HepG2 (cell line): ENCODE data around the gene ZBTB7B.

Experiments
- EP300 ChIP-seq, 3 experiments: sonication (generic) in 1 of 3; formaldehyde crosslinking in 1 of 3; IDR thresholded peaks; 2 replicates each; pipeline versions ENCODE4 v1.5.1 to v1.6.1; 2011 to 2020; ENCODE audit warnings: low read depth in 2 of 3, low read length in 2 of 3, borderline replicate concordance in 1 of 3, improper control_type of control experiment in 1 of 3, mild to moderate bottlenecking in 1 of 3, missing genetic modification reagents in 1 of 3, moderate library complexity in 1 of 3
- GABPA ChIP-seq, 2 experiments: IDR thresholded peaks; 2 replicates each; pipeline ENCODE4 v1.6.1; 2011 to 2016; ENCODE audit warnings: low read depth in 2 of 2, low read length in 1 of 2, missing biosample characterization in 1 of 2, missing genetic modification characterization in 1 of 2
- MXD4 ChIP-seq: IDR thresholded peaks from 2 replicates; pipeline ENCODE4 v1.6.1; 2016; ENCODE audit warnings: mild to moderate bottlenecking, missing biosample characterization, missing genetic modification reagents
- PHF21A ChIP-seq: sonication (generic); formaldehyde crosslinking; IDR thresholded peaks from 2 replicates; pipeline ENCODE4 v1.5.0; 2020; ENCODE audit warnings: mild to moderate bottlenecking, missing genetic modification reagents
- POLR2A ChIP-seq, 2 experiments: IDR thresholded peaks; 2 replicates each; pipeline ENCODE4 v1.6.1; 2011; ENCODE audit warnings: low read depth in 2 of 2, low read length in 2 of 2, mild to moderate bottlenecking in 1 of 2, moderate library complexity in 1 of 2; ENCODE audit not compliant: insufficient read depth in 1 of 2
- RAD21 ChIP-seq: fragments of 450-650 bp; formaldehyde crosslinking; IDR thresholded peaks from 2 replicates; pipeline ENCODE4 v1.5.0; 2020; ENCODE audit warnings: mild to moderate bottlenecking
- RFX1 ChIP-seq: fragments of 450-650 bp; IDR thresholded peaks from 2 replicates; pipeline ENCODE4 v1.6.1; 2017
- TBL1XR1 ChIP-seq: fragments of 150-350 bp; IDR thresholded peaks from 2 replicates; pipeline ENCODE4 v1.6.1; 2014; ENCODE audit warnings: borderline replicate concordance, low read length; ENCODE audit not compliant: partially characterized antibody
- ZBTB34 ChIP-seq: sonication (generic); formaldehyde crosslinking; IDR thresholded peaks from 2 replicates; pipeline ENCODE4 v1.8.0; 2022; ENCODE audit warnings: mild to moderate bottlenecking, missing genetic modification reagents
- ZNF121 ChIP-seq: sonication (generic); formaldehyde crosslinking; IDR thresholded peaks from 2 replicates; pipeline ENCODE4 v1.5.0; 2020; ENCODE audit warnings: mild to moderate bottlenecking, missing genetic modification reagents
- ZNF24 ChIP-seq: fragments of 450-650 bp; IDR thresholded peaks from 2 replicates; pipeline ENCODE4 v1.6.1; 2017; ENCODE audit warnings: antibody characterized with exemption, mild to moderate bottlenecking
- ZNF263 ChIP-seq: sonication (generic); formaldehyde crosslinking; IDR thresholded peaks from 2 replicates; pipeline ENCODE4 v1.4.0; 2020; ENCODE audit warnings: missing genetic modification reagents
- ZNF724P ChIP-seq: sonication (generic); formaldehyde crosslinking; IDR thresholded peaks from 2 replicates; pipeline ENCODE4 v1.8.0; 2022; ENCODE audit warnings: missing genetic modification reagents, borderline replicate concordance
- TF ChIP-seq, protein P1 (sequence below): sonication (generic); formaldehyde crosslinking; IDR thresholded peaks from 2 replicates; pipeline ENCODE4 v1.5.1; 2020; ENCODE audit warnings: missing genetic modification reagents, mild to moderate bottlenecking, borderline replicate concordance

DNA sequence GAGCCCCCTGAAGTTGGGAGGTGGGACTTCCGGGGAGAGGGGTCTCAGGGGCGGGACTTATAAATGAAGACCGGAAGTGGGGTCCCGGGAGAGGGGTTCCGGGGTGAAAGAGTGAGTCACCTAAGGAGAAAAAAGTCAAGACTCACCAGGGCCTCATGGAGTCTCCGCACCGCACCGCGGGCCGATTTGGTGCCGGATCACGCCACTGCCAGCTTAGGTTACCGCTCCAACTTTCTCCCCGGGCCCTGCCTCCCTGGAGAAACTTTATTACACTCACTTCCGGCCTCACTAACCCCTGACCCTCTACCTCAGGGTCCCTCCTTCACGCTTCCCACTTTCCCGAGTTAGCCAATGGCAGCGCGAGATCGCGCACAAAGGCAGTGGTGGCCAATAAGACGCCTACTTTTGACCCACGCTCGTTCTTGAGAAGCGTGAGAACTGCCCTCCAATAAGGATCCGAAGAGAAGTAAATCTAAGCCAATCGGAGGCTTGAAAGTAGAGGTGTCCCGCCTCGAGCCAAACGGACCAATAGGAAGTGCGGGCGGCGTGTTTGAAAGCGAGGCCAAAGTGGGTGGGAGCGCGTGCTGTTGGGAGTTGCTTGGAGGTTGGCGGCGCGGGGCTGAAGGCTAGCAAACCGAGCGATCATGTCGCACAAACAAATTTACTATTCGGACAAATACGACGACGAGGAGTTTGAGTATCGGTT, 28.3 kb upstream of the ZBTB7B start, which contains the start of gene CKS1B:
- no peak for TF ChIP-seq TBL1XR1
- TF ChIP-seq PHF21A (CRISPR knock-in tag) = no peak; the same call in 1 of the 2 replicates
- TF ChIP-seq ZBTB34 (CRISPR knock-in tag) = no peak
- 0 out of 2 replicates have a peak, but pooled peaks have one; percentile 80 for TF ChIP-seq ZNF724P
- TF ChIP-seq POLR2A (IDR thresholded peaks at IDR 0.05; ENCODE audit: insufficient read depth in 1 of 2, low read depth in 2 of 2, low read length in 2 of 2) = peak in 1 of 2 experiments; percentile 72; a peak in 2 of 4 replicates
- peak; percentile 100 for TF ChIP-seq MXD4 (CRISPR knock-in tag)
- TF ChIP-seq EP300 (IDR thresholded peaks at IDR 0.05; ENCODE audit: low read depth in 2 of 2, low read length in 2 of 2) = peak; percentile 8 to 23; a peak in 1 of 4 replicates
- TF ChIP-seq EP300 (CRISPR knock-in tag; IDR thresholded peaks at IDR 0.05; ENCODE audit: borderline replicate concordance) = no peak
- TF ChIP-seq, protein P1, sequence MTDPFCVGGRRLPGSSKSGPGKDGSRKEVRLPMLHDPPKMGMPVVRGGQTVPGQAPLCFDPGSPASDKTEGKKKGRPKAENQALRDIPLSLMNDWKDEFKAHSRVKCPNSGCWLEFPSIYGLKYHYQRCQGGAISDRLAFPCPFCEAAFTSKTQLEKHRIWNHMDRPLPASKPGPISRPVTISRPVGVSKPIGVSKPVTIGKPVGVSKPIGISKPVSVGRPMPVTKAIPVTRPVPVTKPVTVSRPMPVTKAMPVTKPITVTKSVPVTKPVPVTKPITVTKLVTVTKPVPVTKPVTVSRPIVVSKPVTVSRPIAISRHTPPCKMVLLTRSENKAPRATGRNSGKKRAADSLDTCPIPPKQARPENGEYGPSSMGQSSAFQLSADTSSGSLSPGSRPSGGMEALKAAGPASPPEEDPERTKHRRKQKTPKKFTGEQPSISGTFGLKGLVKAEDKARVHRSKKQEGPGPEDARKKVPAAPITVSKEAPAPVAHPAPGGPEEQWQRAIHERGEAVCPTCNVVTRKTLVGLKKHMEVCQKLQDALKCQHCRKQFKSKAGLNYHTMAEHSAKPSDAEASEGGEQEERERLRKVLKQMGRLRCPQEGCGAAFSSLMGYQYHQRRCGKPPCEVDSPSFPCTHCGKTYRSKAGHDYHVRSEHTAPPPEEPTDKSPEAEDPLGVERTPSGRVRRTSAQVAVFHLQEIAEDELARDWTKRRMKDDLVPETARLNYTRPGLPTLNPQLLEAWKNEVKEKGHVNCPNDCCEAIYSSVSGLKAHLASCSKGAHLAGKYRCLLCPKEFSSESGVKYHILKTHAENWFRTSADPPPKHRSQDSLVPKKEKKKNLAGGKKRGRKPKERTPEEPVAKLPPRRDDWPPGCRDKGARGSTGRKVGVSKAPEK (CRISPR knock-in tag) = no peak
- TF ChIP-seq RFX1 = no peak
- no peak for TF ChIP-seq ZNF24
- TF ChIP-seq ZNF263 (CRISPR knock-in tag) = peak; percentile 40; the same call in 1 of the 2 replicates
- TF ChIP-seq GABPA (IDR thresholded peaks at IDR 0.05; ENCODE audit: low read depth, low read length) = peak; percentile 70
- peak; percentile 90 for TF ChIP-seq GABPA (CRISPR knock-in tag; IDR thresholded peaks at IDR 0.05; ENCODE audit: low read depth)
- no peak for TF ChIP-seq ZNF121 (CRISPR knock-in tag)
- TF ChIP-seq RAD21 (CRISPR knock-in tag) = no peak
